DOHH2 (cell line): Measurements from ENCODE around the gene DKK1.

Experiments
- EZH2phosphoT487 ChIP-seq: fragments of 200-600 bp; sonication (generic); IDR thresholded peaks from 2 replicates; pipeline ENCODE4 v1.6.1; 2017; ENCODE audit warnings: borderline replicate concordance, mild to moderate bottlenecking, antibody characterized with exemption, low read length, moderate library complexity, mixed read lengths
- TF ChIP-seq, protein P1 (sequence below): fragments of 200-600 bp; sonication (generic); IDR thresholded peaks from one replicate; pipeline ENCODE4 v1.5.1; 2014; ENCODE audit warnings: antibody characterized with exemption, mild to moderate bottlenecking, low read depth, low read length; ENCODE audit not compliant: poor library complexity, severe bottlenecking

DNA sequence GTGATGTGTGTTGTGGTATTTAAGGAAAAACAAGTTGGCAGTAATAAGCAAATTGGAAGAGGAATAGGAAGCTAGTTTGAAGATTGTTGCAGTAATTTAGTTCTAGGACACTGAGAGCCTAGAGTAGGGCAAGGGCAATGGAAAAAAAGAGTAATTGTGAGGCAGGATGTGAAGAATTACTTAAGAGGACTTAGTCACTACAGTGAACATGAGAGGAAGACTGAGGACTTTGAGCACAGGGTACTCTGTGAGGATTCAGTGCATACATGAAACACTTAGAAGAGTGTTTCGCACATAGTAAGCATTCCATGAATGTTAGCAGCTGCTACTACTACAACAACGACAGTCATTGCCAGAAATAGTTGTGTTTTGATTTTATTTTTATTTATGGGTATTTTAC, 30.9 kb upstream of the DKK1 start:
- TF ChIP-seq, protein P1, sequence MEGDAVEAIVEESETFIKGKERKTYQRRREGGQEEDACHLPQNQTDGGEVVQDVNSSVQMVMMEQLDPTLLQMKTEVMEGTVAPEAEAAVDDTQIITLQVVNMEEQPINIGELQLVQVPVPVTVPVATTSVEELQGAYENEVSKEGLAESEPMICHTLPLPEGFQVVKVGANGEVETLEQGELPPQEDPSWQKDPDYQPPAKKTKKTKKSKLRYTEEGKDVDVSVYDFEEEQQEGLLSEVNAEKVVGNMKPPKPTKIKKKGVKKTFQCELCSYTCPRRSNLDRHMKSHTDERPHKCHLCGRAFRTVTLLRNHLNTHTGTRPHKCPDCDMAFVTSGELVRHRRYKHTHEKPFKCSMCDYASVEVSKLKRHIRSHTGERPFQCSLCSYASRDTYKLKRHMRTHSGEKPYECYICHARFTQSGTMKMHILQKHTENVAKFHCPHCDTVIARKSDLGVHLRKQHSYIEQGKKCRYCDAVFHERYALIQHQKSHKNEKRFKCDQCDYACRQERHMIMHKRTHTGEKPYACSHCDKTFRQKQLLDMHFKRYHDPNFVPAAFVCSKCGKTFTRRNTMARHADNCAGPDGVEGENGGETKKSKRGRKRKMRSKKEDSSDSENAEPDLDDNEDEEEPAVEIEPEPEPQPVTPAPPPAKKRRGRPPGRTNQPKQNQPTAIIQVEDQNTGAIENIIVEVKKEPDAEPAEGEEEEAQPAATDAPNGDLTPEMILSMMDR, result no peak
- TF ChIP-seq EZH2phosphoT487, result no peak
